Thyroid gland (tissue), 4 donors: ENCODE data around the gene CNPY2.

Experiments
- CTCF ChIP-seq, 6 experiments: fragments of 200-600 bp in 3 of 6; fragments of 450-650 bp in 3 of 6; sonication (generic) in 3 of 6; IDR thresholded peaks; one replicate each; pipeline ENCODE4 v1.5.1; 2016 to 2019; ENCODE audit warnings: antibody characterized with exemption in 6 of 6, mild to moderate bottlenecking in 2 of 6, inconsistent platforms in 1 of 6, moderate library complexity in 1 of 6
- POLR2A ChIP-seq, 2 donors: fragments of 450-650 bp; IDR thresholded peaks; one replicate each; pipeline ENCODE4 v1.6.1; 2017; ENCODE audit warnings: antibody characterized with exemption in 2 of 2, mild to moderate bottlenecking in 2 of 2, moderate library complexity in 1 of 2

GRCh38 chr12:56315622-56316473, at the start of gene CNPY2:
- peak in 3 of 6 experiments; percentile 3 to 27 (median 16) for TF ChIP-seq CTCF (IDR thresholded peaks at IDR 0.05)
- TF ChIP-seq POLR2A (IDR thresholded peaks at IDR 0.05) = peak in 1 of 2 donors; percentile 82
